Limb (tissue), 2 donors: ENCODE results near the gene HCAR2.
A peak's percentile ranks its signal among the peaks of the same experiment; 100 is the strongest.
"Not testable (repeated sequence)": the region's sequence is repeated elsewhere in the genome, so short reads cannot be mapped to it uniquely, and the experiment has no call there.

ENCODE experiments used
- DNase-seq, 2 donors: peaks; one replicate each; pipeline ENCODE4 v3.0.0-alpha.2; 2016; ENCODE audit errors: extremely low spot score in 2 of 2

Gene HCAR2

DNA sequence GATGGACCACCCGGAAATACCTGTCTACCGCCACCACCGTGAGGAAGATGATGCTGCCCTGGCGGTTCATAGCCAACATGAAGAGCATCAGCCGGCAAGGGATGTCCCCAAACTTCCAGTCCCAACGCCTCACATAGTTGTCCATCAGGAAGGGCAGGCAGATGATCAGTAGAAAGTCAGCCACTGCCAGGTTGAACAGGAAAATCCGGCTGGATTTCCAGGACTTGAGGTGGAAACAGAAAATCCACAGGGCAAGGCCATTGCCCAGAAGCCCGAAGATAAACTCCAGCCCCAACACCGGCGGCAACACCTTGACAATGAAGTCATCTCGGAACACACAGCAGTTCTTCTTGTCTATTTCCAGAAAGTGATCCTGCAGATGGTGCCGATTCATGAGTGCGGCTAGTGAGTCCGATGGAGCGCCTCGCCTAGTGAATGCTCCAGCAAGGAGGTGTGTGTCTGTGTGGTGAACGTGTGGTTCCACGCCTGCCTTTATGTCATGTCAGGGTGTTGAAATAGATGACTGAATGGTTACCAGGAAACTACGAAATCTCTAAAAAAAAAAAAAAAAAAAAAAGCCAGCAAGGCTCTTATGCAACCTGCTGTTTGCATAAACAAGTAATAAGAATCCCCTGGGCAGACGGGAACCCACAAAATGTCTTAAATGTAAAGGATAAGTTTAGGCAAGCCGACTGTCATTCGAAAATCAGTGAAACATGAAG lies at the start of gene HCAR2:
Gene HCAR2, minus strand, starts transcription at position 468 of the 722 bp plus-strand sequence. Its CDS starts 74 bp downstream, at position 394.
- not testable (repeated sequence) for DNase-seq

DNA sequence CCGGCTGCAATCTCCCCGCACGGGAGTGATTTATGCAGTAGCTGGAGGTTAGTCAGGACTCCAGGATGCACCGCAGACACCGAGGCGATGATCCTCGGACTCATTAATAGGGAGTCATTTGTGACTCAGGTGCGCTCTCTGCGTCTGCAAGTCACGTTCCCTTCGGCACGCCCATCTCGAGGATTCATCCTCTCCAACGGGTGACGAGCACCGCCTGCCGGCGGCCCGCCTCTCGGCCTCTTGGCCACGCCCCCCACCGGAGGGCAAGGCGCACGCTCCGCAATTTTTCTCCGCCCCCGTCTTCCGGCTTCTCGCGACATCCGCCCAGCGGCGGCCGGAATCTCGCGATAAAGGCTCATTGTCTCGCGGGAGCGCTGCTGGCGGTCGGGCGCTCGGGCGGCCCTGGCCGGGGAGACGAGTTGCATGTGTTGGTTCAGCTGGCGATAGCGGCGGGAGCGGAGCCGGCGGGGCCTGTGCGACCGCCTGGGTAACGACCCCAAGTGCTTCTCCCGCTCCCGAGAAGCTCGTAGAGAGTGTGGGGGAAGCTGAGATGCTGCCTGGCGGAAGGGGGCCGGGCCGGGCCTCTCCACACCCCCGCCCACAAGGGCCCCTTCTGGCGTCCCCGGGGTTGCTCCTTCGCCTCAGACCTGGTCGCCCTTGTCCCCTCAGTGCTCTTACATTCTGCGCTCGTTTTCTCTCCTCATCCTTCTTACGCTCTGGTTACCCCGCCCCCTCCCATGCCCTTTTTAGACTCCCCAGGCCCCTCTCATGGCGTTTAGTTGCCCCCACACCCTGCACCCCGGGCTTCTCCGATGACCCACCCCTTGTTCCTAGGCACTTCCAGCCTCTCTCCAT lies 49.5 kb upstream of the HCAR2 start, which contains the start of gene DENR:
Gene DENR, plus strand, starts transcription at position 361 of the 855 bp plus-strand sequence. CDS start 878 bp downstream, outside the sequence.
- DNase-seq, result peak; percentile 96 to 99

DNA sequence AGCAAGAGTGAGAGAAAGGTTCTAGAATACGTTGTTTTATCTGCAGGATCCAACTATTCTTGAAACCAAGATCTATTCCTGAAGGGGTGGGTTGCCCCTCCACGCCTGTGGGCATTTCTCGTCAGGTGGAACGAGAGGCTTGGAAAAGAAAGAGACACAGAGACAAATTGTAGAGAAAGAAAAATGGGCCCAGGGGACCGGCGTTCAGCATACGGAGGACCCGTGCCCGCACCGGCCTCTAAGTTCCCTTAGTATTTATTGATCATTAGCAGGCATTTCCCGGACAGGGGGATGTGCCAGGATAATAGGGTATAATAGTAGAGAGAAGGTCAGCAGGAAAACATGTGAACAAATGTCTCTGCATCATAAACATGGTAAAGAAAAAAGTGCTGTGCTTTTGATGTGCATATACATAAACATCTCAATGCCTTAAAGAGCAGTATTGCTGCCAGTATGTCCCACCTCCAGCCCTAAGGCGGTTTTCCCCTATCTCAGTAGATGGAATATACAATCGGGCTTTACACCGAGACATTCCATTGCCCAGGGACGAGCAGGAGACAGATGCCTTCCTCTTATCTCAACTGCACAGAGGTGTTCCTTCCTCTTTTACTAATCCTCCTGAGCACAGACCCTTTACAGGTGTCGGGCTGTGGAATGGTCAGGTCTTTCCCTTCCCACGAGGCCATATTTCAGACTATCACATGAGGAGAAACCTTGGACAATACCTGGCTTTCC lies 47.8 kb upstream of the HCAR2 start:
- DNase-seq, result not testable (repeated sequence)

DNA sequence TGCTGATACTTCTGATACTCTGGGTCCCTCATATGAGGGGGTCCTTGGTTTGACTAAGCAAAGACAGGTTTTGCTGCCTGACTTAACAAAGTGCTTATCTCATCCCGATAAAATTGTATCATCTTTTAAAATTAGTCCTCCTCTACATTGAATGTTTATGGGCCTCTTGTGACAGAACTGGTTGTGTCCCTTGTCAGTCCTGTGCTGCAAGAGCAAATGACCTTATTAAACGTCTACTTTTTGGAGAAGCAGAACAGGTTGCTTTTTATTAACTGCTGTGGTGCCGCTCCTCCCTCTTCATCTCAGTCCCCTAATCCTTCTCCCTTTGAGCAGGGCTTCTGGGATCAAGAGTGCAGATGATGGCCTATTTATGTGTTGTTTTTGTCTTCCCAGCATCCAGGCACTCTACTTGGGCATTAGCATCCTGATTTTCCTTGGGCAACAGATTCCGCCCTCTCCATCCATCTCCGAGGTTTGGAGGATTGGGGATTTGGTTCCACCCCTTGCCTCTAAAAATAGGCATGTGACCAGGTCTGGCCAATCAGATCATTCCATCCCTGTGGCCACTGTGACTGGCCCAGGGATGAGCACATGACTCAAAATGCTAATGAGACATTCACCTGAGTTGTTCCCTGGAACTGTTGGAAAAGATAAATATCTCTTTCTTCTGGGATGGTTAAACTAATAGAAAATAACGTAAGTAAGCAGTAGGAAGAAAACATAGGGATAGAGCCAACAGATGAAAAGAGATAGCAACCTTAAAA lies 46.6 kb upstream of the HCAR2 start:
- DNase-seq, result no peak

DNA sequence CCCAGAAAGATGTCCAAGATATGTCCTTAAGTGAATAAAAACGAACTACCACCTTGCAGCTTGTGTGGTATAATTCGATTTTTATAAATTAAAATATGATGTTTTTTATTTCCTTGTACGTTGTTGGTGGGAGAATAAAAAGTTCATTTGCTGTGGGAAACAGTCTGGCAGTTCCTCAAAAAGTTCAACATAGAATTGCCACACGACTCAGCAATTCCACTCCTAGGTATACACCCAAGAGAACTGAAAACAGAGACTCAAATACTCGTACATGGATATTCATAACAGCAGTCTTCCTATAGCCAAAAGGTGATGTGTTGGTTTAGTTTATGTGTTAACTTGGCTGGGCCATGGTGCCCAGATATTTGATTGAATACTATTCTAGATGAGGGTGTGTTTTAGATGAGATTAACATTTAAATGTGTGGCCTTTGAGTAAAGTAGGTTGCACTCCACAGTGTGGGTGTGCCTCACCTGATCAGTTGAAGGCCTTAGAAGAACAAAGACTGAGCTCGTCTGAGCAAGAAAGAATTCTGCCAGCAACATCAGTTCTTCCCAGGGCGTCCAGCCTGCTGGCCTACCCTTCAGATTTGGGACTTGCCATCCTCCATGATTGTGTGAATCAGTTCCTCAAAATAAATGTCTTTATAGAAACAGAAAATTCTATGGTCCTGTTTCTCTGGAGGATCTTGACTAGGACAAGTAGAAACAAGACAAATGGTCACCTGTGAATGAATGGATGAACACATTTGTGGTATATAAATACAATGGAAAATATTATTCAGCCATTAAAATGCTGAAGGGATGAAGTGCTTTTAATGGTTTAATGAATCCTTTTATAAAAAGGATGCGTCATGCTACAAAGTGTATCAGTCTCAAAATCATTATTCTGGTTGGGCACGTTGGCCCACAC lies 44.3 kb upstream of the HCAR2 start:
- no peak for DNase-seq

DNA sequence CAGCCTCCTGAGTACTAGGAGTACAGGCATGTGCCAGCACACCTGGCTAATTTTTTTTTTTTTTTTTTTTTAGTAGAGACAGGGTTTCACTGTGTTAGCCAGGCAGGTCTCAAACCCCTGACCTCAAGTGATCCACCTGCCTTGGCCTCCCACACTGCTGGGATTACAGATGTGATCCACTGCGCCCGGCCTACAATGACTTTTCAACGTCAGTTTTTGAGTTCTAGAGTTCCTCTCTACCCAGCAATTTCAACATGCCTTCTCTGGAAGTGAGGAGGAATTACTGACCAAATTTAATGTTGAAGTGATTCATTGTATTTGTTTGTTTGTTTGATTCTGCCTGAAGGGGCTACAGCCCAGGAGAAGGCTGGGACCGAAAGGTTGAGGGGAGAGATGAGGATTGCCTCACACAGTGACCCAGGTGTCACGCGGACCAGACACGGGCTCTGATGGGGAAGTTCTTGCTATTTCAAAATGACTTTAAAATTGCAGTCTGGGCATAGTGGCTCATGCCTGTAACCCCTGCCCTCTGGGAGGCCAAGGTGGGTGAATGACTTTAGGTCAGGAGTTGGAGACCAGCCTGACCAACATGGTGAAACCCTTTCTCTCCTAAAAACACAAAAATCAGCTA lies 40.9 kb upstream of the HCAR2 start:
- no peak for DNase-seq

DNA sequence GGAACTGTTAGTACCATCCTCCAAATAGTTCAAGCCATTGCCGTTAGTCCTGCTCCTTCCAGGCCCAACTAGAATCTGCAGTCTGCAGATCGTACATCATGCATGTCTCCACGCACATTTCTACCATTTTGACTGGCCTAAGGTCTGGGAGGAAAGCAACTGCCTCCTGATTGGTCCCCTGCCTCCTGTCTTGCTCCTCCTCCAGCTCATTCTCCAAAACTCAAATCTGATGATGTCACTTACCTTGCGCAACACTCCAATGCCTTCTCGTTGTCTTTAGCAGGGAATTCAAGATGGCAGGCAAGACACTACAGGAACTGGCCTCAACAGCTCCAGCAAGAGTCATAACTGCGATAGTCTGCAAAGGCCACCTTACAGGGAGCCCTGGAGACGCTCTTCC lies 37.2 kb upstream of the HCAR2 start:
- no peak for DNase-seq

DNA sequence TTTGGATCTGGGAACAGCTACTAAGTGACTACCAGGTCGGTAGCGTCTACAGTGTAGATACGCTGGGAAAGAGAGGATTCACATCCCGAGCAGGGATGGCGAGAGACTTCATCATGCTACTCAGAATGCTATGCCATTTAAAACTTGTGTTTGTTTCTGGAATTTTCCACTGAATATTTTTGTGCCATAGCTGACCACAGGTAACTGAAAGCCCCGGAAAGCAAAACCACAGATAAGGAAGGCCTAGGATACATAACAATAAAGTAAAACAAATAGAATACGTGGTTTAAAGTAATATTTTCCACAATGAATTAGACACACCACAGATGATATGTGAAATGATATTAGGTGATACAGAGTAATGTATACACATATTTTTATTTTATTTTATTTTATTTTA lies 35.4 kb upstream of the HCAR2 start:
- DNase-seq, result no peak

DNA sequence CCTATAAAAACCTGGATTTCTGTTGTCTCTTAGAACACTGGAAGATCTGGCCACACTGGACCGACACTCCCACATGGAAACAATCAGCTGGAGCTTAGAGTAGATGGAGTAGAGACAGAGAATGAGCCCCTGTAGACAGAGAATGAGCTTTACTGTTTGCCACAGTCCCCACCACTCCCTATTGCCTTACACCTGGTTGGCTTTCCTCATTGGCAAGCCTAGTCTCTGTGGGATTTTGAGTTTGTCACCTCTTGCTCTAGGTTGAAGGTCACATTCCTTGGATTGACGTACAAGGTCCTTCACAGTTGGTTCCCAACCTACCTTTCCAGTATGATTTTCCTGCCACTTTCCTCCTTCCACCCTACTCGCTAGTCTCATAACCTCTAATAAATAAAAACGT lies 29.5 kb upstream of the HCAR2 start:
- no peak for DNase-seq

DNA sequence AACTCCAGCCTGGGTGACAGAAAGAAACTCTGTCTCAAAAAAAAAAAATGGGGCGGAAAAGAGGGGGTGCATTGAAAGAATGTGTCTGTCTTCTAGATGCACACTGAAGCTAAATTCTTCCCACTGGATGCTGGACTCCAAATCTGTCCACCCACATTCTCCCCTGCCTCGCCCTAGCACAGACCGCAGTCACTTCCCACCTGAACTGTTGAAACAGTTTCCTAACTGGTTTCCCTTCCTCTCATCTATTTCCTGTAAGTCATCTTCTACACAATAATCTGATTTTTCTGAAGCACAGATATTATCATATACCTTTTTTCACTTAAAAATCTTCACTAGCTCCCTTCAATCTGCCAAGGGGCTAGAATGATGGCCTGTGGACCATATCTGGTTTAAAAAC lies 29.0 kb upstream of the HCAR2 start:
- no peak for DNase-seq

DNA sequence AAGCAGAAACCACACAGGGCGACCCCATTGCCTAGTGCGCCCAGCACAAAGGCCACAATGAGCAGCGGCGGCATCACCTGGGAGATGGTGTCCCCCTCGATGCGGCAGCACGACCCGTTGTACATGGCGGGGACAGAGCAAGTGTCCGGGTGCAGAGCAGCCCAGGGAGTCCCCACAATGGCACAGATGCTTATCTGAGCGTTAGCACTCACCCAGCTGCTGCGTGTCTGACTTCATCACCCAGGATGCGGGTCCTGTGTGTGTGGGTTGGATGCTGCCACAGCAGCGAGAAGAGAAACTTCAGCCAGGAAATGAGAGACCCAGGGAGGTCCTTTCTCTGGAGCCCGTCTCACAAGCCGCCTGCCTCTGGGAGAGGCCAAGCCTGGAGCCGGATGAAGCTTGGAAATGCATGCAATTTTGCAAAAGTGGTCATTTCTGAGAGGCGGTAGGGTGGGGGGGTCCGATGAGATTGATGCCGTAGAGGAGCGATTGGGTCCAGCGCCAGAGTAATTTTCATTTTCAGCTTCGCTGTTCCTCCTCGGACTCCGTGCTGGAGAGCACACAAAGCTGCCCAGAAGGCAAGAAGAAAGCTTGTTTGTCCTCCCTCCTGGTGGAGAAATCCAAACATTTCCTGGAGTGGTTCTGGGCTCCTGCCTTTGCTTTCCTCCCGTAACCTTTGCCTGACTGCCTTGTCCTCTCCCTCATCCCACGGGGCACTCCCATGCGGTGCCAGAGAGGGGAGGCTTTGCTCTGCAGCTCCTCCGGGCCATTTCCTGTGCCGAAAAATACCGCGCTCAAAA lies 27.3 kb upstream of the HCAR2 start, which contains the start of gene HCAR1:
Gene HCAR1, minus strand, starts transcription at position 630 of the 800 bp plus-strand sequence. Its CDS starts 505 bp downstream, at position 125.
- peak in 1 of 2 donors; percentile 40 for DNase-seq

DNA sequence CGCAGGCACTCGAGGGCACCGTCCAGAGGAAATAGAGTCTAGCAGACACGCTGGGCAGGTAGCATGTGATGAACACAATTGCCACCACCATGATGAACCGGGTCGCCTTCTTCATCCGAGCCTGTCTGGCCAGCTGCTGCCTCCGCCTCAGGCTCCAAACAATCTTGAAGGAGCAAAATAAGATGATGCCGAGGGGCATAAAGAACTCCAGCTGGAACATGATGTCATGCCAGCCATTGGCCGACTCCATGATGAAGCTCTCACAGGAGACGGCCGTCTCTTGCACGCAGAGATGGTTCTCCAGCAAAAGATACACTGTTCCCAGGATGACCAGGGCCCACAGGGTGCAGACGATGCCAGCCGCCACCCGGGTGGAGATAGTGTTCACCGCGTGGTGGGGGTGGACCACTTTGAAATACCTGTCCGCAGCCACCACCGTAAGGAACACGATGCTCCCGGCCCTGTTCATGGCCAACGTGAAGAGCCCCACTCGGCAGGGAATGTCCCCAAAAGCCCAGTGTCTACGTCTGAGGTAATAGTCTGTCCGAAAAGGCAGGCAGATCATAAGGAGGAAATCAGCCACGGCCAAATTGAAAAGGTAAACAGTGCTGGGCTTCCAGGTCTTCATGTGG lies 26.5 kb upstream of the HCAR2 start:
- no peak for DNase-seq

DNA sequence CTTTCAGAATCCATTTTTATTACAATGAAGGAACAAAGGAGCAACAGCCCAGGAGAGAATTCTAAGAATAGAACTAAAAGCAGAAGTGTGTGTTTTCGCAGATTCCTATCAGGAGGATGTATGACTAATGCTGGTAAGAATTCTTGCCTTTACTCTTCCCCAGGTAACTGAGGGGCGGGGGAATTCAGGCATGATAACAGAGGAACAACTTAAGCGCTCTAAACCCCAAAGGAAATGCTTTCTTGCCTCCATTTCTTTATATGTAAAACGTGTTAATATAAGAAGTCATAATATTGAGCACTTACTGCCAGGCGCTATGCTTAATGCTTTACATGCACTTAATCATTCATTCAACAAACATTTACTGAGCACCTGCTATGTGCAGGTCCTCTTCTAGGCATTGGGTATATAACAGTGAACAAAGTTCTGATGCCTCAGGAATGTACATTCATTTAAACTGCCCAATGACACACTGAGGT lies 23.0 kb upstream of the HCAR2 start:
- DNase-seq, result no peak

DNA sequence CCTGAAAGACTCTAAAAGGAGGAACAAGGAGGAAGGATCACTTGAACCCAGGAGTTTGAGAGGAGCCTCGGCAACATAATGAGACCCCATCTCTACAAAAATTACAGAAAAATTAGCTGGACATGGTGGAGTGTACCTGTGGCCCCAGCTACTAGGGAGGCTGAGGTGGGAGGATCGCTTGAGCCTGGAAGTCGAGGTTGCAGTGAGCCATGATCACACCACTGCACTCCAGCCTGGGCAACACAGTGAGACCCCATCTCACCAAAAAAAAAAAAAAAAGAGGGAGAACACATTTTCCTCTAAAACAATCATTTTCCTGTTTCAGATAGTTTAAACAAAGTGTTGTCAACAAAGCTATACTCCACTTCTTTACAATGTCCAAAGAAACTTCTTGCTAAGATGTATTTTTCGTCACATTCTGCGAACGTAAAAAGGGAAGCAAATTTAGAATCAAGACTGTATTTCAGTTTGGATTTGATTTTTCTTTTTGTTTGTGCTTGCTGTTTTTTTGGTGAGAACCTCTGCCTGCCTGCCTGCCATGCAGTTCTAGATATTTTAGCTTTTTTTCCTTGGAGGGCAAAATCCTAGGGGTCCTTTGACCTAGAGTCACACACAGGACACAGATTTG lies 22.4 kb upstream of the HCAR2 start:
- DNase-seq, result no peak

DNA sequence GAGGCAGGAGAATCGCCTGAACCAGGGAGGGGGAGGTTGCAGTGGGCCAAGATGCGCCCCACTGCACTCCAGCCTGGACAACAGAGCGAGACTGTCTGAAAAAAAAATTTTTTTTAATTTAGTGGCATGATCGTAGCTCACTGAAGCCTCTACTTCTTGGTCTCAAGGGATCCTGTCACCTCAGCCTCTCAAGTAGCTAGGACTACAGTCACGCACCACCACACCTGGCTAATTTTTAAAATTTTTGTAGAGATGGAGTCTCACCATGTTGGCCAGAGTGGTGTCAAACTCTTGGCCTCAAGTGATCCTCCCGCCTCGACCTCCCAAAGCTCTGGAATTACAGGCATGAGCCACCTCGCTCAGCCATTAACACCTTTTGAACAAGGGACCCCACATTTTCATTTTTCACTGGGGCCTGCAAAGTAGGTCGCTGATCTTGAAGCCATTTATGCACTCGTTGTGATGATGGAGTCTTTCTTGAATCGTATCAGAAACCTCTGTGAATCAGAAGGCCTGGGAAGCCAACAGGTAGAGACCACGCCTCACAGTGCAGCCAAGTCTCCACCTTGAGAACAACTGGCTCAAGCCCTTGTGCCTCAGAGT lies 21.6 kb upstream of the HCAR2 start:
- no peak for DNase-seq

DNA sequence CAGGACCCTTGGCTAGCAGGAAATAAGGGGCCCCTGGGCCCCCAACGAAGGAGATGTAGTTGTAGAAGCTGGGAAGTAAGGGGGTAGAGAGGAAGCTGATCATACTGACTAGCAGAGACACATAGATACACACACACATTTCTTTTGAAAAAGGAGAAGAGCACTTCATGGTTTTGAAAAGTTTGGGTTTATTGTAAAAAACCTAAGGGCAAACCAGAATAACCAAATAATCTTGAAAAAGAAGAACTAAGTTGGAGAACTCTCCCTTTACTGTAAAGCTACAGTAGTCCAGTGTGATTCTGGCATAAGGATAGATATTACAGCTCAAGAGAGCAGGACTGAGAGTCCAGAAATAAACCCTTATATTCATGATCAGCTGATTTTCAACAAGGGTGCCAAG lies 19.2 kb upstream of the HCAR2 start:
- DNase-seq, result no peak

DNA sequence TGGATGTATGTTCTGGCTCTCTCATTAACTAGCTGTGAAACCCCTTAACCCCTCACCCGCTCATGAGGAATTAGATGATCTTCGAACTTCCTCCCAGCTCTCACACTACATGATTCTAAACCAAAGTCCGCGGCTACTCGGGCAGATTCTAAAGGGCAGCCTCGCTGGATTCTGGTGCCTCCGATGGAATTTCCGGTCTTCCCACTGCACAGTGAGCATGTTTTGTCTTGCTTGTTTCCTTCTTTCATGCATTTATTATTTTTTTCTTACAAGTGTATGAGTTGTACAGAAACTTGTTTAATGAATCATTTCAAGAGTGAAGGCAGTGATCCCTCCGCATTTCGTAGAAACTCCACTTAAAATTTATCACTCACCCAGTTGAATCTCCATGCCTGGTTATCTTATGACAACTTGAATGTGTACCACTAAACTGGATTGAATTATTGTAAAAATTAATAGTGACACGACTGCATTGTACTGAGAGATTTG lies 17.9 kb upstream of the HCAR2 start:
- DNase-seq, result no peak
